Panc1 (cell line): ENCODE results near the gene MTUS2. TPM values are rescaled to one million over a fixed set of nuclear protein-coding genes. Genes with fewer than 3 reads are reported as not detected.

ENCODE experiments used
- ATAC-seq: fragments of 200-7000 bp; cut with Tn5 transposase; 2 replicates; pipeline ENCODE4 v1.9.1; 2020; ENCODE audit warnings: mild to moderate bottlenecking, moderate library complexity
- BruUV-seq: library from RNA; stranded (reverse); fragments of 400-500 nt; replicated peaks from 2 replicates; lab custom pipeline; 2021; lab: Mats Ljungman, UMichigan
- CTCF ChIA-PET: fragments of 300-600 bp; sonication (Branson Sonifier 250); formaldehyde crosslinking; loops from one replicate; lab custom pipeline; 2022; ENCODE audit warnings: antibody characterized with exemption; lab: Charles Lee
- POLR2A ChIA-PET: fragments of 300-600 bp; sonication (Branson Sonifier 250); formaldehyde crosslinking; loops from one replicate; lab custom pipeline; 2022; ENCODE audit warnings: antibody characterized with exemption; lab: Charles Lee
- DNase-seq: peaks from one replicate; pipeline ENCODE4 v3.0.0-alpha.2; 2010; ENCODE audit warnings: low read depth, low spot score
- H3K27ac ChIP-seq: 2 replicates; pipeline ENCODE4 v1.5.1; 2011; ENCODE audit warnings: mild to moderate bottlenecking, low read length, inconsistent platforms
- H3K27me3 ChIP-seq: fragments of 200-500 bp; sonication (Bioruptor generic); 2 replicates; pipeline ENCODE4 v1.6.0; 2014; ENCODE audit warnings: low read length, inconsistent platforms; ENCODE audit not compliant: control insufficient read depth, insufficient read depth
- H3K36me3 ChIP-seq: fragments of 200-500 bp; sonication (Bioruptor generic); 2 replicates; pipeline ENCODE4 v1.5.1; 2014; ENCODE audit warnings: inconsistent platforms, mild to moderate bottlenecking, low read length, moderate library complexity; ENCODE audit not compliant: control insufficient read depth, insufficient read depth
- H3K4me1 ChIP-seq: 2 replicates; pipeline ENCODE4 v1.5.1; 2011; ENCODE audit warnings: inconsistent platforms, mild to moderate bottlenecking, low read length, moderate library complexity; ENCODE audit not compliant: control insufficient read depth, insufficient read depth
- H3K4me3 ChIP-seq, 2 experiments: 2 replicates each; pipeline ENCODE4 v1.5.1; 2011 to 2012; ENCODE audit warnings: low read depth in 2 of 2, low read length in 2 of 2, mild to moderate bottlenecking in 2 of 2, inconsistent platforms in 1 of 2, moderate library complexity in 1 of 2
- H3K9me3 ChIP-seq: fragments of 200-500 bp; sonication (Bioruptor generic); 2 replicates; pipeline ENCODE4 v1.5.1; 2014; ENCODE audit warnings: low read depth, mild to moderate bottlenecking, inconsistent platforms, low read length, moderate library complexity; ENCODE audit not compliant: control insufficient read depth, insufficient read depth
- POLR2AphosphoS5 ChIP-seq: IDR thresholded peaks from 2 replicates; pipeline ENCODE4 v1.6.1; 2012; ENCODE audit warnings: mild to moderate bottlenecking, low read depth, low read length, moderate library complexity
- SIN3A ChIP-seq: IDR thresholded peaks from 2 replicates; pipeline ENCODE4 v1.6.1; 2012; ENCODE audit warnings: low read depth, mild to moderate bottlenecking, low read length, moderate library complexity, borderline replicate concordance; ENCODE audit not compliant: insufficient read depth
- TCF7L2 ChIP-seq: IDR thresholded peaks from 2 replicates; pipeline ENCODE4 v1.6.1; 2011; ENCODE audit warnings: mild to moderate bottlenecking, low read depth, low read length, inconsistent platforms
- in situ Hi-C: cut with HindIII; loops from 2 replicates; pipeline ENCODE4 v1.10.0; 2016; ENCODE audit warnings: low sequenced_read_pairs, low pct_unique_long_range_greater_than_20kb
- intact Hi-C: fragments of 100-400 bp; cut with micrococcal nuclease; formaldehyde crosslinking; loops from one replicate; pipeline ENCODE4 v1.10.0; 2022; ENCODE audit not compliant: unreplicated experiment
- total RNA-seq: library from RNA; stranded (reverse); gene quantifications from one replicate; pipeline ENCODE4 v1.2.1, GENCODE V29; 2021; ENCODE audit not compliant: unreplicated experiment
- TF ChIP-seq, protein P1 (sequence below), 2 experiments: IDR thresholded peaks; 2 replicates each; pipeline ENCODE4 v1.6.1; 2011 to 2012; ENCODE audit warnings: low read depth in 2 of 2, control low read depth in 1 of 2, low read length in 1 of 2, mild to moderate bottlenecking in 1 of 2, moderate library complexity in 1 of 2; ENCODE audit not compliant: insufficient read depth in 1 of 2
- TF ChIP-seq, protein P2 (sequence below): fragments of 450-650 bp; IDR thresholded peaks from 2 replicates; pipeline ENCODE4 v1.5.1; 2017; ENCODE audit warnings: mild to moderate bottlenecking

MTUS2 gene
- total RNA-seq, 1 experiment from 2014 or later = 0.05 TPM

DNA sequence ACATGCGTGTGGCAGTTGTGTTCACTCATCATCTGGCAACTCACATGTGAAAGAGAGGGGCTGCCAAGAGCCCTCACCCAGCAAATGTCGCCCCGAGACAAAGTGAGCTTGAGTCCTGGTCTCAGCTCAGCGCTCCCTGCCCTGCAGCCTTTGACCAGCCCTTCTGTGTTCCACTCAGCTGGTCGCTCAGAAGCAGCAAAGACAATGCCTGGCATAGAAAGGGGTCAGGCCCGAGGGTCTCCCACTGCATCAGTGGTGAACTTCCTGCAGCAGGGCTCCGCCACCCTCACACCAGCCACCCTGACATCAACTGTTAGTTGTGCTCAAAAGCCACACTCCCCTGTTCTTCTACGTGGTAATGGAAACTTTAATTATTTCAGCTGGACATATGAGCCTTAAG is 707.4 kb downstream of the MTUS2 start:
- no peaks in the 10 kb centered on the region for H3K9me3 ChIP-seq
- POLR2A ChIA-PET = no interaction called here

DNA sequence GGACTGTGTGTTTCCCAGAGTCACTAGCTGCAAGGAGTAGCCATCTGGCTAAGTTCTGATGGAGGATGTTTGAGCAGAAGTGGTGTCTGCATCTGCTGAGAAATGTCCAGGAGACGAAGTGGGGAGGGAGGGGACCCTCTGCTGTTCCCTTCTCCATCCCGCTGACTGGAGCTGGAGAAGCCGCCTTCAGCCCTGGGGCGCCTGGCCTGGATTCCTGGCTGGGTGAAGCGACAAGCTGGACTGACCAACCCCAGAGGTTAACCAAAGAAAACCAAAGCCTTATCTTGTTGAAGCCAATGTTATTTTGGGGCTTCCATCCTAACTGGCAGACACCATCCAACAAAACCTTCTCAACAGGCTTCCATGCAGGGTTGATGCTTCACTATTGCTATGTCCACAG is 707.8 kb downstream of the MTUS2 start:
- Histone ChIP-seq H3K27me3 (no peaks in the 10 kb centered on the region), H3K36me3 (no peaks in the 10 kb centered on the region; the same call in 1 of the 2 replicates), H3K27ac (no peak overlapping the region), H3K9me3 (no peaks in the 10 kb centered on the region), H3K4me3 (no peak overlapping the region), H3K4me1 (no peaks in the 10 kb centered on the region)
- intact Hi-C loops (no loop called here), in situ Hi-C loops (no loop called here)
- ATAC-seq = no peak
- ChIA-PET CTCF (no interaction called here), POLR2A (no interaction called here)
- DNase-seq = no peak
- TF ChIP-seq, protein P1, sequence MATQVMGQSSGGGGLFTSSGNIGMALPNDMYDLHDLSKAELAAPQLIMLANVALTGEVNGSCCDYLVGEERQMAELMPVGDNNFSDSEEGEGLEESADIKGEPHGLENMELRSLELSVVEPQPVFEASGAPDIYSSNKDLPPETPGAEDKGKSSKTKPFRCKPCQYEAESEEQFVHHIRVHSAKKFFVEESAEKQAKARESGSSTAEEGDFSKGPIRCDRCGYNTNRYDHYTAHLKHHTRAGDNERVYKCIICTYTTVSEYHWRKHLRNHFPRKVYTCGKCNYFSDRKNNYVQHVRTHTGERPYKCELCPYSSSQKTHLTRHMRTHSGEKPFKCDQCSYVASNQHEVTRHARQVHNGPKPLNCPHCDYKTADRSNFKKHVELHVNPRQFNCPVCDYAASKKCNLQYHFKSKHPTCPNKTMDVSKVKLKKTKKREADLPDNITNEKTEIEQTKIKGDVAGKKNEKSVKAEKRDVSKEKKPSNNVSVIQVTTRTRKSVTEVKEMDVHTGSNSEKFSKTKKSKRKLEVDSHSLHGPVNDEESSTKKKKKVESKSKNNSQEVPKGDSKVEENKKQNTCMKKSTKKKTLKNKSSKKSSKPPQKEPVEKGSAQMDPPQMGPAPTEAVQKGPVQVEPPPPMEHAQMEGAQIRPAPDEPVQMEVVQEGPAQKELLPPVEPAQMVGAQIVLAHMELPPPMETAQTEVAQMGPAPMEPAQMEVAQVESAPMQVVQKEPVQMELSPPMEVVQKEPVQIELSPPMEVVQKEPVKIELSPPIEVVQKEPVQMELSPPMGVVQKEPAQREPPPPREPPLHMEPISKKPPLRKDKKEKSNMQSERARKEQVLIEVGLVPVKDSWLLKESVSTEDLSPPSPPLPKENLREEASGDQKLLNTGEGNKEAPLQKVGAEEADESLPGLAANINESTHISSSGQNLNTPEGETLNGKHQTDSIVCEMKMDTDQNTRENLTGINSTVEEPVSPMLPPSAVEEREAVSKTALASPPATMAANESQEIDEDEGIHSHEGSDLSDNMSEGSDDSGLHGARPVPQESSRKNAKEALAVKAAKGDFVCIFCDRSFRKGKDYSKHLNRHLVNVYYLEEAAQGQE (IDR thresholded peaks at IDR 0.05; ENCODE audit: insufficient read depth in 1 of 2, low read depth in 2 of 2, low read length in 1 of 2) = no peak
- TF ChIP-seq, protein P2, sequence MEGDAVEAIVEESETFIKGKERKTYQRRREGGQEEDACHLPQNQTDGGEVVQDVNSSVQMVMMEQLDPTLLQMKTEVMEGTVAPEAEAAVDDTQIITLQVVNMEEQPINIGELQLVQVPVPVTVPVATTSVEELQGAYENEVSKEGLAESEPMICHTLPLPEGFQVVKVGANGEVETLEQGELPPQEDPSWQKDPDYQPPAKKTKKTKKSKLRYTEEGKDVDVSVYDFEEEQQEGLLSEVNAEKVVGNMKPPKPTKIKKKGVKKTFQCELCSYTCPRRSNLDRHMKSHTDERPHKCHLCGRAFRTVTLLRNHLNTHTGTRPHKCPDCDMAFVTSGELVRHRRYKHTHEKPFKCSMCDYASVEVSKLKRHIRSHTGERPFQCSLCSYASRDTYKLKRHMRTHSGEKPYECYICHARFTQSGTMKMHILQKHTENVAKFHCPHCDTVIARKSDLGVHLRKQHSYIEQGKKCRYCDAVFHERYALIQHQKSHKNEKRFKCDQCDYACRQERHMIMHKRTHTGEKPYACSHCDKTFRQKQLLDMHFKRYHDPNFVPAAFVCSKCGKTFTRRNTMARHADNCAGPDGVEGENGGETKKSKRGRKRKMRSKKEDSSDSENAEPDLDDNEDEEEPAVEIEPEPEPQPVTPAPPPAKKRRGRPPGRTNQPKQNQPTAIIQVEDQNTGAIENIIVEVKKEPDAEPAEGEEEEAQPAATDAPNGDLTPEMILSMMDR = no peak
- no peak for TF ChIP-seq TCF7L2
- TF ChIP-seq SIN3A = no peak
- no peak for TF ChIP-seq POLR2AphosphoS5
- BruUV-seq = no TSS peak

More for the DNA sequence above, 707.4 kb downstream of the MTUS2 start:
- H3K27me3 ChIP-seq = no peaks in the 10 kb centered on the region
- CTCF ChIA-PET = no interaction called here
- no peak overlapping the region for H3K4me3 ChIP-seq
- TF ChIP-seq SIN3A (no peak), POLR2AphosphoS5 (no peak), TCF7L2 (no peak)
- TF ChIP-seq, protein P1 (IDR thresholded peaks at IDR 0.05; ENCODE audit: insufficient read depth in 1 of 2, low read depth in 2 of 2, low read length in 1 of 2) = no peak
- TF ChIP-seq, protein P2 = no peak
- H3K36me3 ChIP-seq = no peaks in the 10 kb centered on the region; the same call in 1 of the 2 replicates
- no peak overlapping the region for H3K27ac ChIP-seq
- no peaks in the 10 kb centered on the region for H3K4me1 ChIP-seq
- in situ Hi-C loops = no loop called here
- ATAC-seq (no peak), DNase-seq (no peak)
- BruUV-seq = no TSS peak
- intact Hi-C loops = no loop called here
